C4-2B (cell line): ENCODE data around the gene PCF11.

ENCODE experiments used
- H3K27ac ChIP-seq: fragments of 450-650 bp; 2 replicates; pipeline ENCODE4 v1.5.1; 2017
- ZFX ChIP-seq: fragments of 450-650 bp; IDR thresholded peaks from 2 replicates; pipeline ENCODE4 v1.6.1; 2017
- TF ChIP-seq, protein P1 (sequence below): fragments of 450-650 bp; conservative IDR thresholded peaks from 2 replicates; pipeline ENCODE4 v1.5.1; 2017; ENCODE audit warnings: mild to moderate bottlenecking

The PCF11 gene

DNA sequence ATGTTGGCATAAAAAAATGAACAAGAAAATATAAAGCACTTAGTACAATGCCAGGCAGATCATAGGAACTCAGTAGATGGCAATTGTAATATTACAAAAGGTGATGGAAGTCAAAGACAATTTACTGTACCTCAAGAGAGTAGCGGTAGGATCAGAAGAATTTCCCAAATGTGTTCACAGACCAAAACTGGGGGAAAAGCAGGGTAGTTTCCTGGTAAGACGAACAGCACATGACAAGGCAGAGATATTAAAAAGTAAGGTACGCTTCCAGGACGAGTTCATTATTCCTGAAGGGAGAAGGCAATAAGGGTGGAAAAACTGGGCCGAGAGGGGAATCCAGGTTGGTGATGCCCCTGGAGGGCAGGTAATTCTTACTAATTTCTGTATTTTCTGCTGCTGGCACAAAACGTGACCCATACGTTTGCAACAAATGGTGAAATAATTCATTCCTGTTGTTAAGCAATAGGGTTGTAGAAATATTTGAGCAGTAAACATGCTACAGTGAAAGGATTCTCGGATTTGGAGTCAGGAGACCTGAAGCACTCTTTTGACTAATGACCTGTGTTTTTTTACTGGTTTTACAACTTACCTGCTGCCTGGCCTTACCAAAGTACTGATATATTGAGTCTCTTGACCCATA lies 35.8 kb downstream of the PCF11 start:
- TF ChIP-seq, protein P1, sequence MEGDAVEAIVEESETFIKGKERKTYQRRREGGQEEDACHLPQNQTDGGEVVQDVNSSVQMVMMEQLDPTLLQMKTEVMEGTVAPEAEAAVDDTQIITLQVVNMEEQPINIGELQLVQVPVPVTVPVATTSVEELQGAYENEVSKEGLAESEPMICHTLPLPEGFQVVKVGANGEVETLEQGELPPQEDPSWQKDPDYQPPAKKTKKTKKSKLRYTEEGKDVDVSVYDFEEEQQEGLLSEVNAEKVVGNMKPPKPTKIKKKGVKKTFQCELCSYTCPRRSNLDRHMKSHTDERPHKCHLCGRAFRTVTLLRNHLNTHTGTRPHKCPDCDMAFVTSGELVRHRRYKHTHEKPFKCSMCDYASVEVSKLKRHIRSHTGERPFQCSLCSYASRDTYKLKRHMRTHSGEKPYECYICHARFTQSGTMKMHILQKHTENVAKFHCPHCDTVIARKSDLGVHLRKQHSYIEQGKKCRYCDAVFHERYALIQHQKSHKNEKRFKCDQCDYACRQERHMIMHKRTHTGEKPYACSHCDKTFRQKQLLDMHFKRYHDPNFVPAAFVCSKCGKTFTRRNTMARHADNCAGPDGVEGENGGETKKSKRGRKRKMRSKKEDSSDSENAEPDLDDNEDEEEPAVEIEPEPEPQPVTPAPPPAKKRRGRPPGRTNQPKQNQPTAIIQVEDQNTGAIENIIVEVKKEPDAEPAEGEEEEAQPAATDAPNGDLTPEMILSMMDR, result no peak
- no peak for TF ChIP-seq ZFX
- H3K27ac ChIP-seq, result peak overlapping the region; percentile 79

DNA sequence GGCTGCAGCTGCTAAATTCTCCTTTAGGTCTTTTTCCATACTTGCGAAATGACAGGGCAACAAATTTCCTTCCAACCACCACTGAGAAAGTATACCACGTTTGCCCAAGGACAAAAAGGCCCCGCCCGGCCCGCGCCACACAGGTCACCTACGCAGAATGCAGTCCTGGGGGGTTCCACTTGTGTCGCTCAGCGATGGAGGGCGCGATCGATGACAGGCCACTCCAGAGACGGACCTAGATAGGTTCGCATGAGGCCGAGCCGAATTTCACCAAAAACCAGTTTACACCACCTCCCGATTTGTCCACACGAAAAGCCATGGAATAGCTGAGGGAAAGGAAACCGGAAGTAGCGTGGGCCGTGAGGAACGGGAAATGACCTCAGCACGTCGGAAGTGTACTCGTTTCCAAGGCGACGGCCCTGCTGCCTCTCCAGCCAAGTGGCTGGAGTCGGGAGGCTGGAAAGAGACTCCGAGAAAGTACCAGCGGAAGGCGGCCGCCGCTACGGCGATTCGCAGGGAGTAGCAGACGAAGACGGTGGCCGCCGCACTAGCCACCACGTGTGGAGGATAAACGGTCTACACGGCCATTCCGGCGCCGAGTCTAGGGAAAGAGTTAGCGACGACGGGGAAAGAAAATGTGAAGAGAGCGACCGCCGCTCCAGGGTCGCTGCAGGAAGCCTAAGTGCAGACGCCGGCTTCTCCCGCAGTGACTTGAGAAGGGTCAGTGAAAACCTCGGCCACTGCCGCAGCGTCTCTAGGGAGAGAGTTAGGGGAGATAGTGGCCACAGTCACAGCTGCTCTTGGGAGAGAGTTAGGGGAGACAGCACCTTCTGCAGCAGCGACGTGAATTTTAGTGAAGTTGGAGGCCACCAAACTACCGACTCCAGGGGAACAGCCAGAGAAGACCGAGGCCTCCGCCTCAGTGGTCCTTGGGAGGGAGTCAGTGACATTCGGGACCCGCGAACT lies 36.7 kb downstream of the PCF11 start, which contains the start of gene ANKRD42:
Gene ANKRD42, plus strand, starts transcription at position 398 of the 966 bp plus-strand sequence. CDS start 959 bp downstream, outside the sequence.
- H3K27ac ChIP-seq, result peak within 1 kb of the TSS; percentile 79
- TF ChIP-seq ZFX, result peak; percentile 79
- TF ChIP-seq, protein P1, result no peak

DNA sequence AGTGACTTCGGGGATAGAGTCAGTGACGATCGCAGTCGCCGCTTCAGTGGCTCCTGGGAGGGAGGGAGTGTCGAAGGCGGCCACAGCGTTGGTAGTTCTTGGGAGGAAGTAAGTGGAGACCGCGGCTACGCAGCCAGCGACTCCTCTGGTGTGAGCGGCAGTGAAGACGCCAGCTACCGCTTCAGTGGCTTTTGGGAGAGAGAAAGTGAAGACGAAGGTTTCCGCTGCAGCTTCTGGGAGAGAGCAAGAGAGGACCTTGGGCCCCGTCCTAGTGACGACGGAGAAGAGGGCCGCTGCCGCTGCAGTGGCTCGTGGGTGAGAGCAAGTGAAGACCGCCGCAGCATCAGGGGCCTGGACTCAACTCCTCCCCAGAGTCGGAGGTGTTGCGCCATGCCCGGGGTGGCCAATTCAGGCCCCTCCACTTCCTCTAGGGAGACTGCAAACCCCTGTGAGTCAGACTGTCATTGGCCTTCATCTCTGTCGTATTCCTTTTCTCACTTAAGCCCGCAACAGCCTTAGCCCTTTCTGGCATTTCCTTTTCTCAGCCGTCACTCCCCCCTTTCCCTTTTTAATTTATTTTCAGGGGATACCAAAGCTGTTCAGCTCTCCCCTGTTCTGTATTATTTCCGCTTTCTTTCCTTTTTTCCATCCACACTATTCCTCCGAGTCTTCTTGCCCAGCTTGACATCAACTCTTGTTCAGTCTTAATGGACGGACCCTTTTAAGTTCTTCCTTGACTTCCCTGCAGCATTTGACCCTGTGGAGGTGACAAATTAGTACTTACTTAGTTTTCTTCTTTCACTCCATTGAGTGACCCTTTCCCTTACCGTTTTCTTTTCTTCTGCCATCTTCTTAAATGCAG lies 37.6 kb downstream of the PCF11 start:
- TF ChIP-seq, protein P1, result no peak
- TF ChIP-seq ZFX, result no peak

DNA sequence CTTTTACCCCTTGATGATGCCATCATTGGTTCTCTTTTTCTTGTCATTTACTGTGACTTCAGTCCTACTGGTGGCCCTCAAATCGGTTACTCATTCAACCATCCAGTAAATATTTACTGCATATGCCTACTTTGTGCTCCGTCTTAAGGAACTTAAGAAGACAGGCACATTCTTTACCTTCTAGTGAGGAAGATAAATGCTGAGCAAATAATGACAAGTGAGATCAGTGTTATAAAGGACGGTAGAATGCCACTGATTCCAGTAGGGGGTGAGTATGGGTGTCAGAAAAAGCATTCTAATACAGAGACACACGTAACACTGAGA lies 38.2 kb downstream of the PCF11 start:
- TF ChIP-seq, protein P1, result no peak
- TF ChIP-seq ZFX, result no peak
- H3K27ac ChIP-seq, result no peak overlapping the region

More for the DNA sequence above, 37.6 kb downstream of the PCF11 start:
- peak overlapping the region; percentile 79 for H3K27ac ChIP-seq

DNA sequence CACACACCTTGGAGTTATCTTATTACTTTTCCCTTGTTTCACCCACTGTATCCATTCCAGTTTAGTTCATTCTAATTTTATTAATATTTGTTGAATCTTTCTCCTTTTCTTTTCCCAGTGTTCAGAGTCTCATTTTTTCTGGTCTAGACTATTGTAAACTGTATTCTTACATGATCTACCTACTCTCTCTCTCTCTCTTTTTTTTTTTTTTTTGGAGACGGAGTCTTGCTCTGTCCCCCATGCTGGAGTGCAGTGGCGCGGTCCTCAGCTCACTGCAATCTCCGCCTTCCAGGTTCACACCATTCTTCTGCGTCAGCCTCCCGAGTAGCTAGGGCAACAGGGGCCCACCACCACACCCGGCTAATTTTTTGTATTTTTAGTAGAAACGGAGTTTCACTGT lies 38.7 kb downstream of the PCF11 start:
- TF ChIP-seq ZFX, result no peak
- TF ChIP-seq, protein P1, result no peak
- H3K27ac ChIP-seq, result no peak overlapping the region

DNA sequence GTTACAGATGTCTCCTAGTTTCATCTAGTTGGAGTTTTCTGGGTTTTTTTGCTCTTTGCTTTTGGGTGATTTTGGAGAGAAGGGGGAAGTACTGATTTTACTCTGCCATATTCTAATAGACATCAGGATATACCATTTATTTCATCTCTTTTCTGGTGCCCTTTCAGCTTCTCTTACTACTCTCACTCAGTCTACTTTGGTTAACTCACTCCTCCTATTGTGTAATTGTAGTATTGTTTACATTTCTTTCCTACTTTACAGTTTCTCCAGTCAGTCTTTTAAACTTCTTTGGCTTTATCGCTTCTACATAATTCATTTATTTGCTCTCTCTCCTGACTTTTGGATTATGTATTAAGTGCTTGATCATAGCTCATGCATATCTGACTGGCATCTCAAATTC lies 43.1 kb downstream of the PCF11 start:
- TF ChIP-seq ZFX, result no peak
- TF ChIP-seq, protein P1, result no peak

More for the DNA sequence above, 43.1 kb downstream of the PCF11 start:
- no peak overlapping the region for H3K27ac ChIP-seq
